NCI-H146 treated with DMSO at 0.1 percent for 48 hours (cell line): ENCODE measurements around the gene BOC.
"Not testable (repeated sequence)": the region's sequence is repeated elsewhere in the genome, so short reads cannot be mapped to it uniquely, and the experiment has no call there.

Experiments
- DNase-seq: peaks from one replicate; lab custom pipeline; 2025; ENCODE audit not compliant: unreplicated experiment; lab: John Stamatoyannopoulos, UW

BOC gene

GRCh38 chr3:113211330-113212149 lies at the start of gene BOC:
TSS of gene BOC (plus strand) at chr3:113211557. CDS start at chr3:113249803, 38,246 bp downstream.
- DNase-seq: no peak

GRCh38 chr3:113161661-113162060 lies 49.7 kb upstream of the BOC start:
- no peak for DNase-seq

- DNase-seq: no peak
Observed at GRCh38 chr3:113163152-113163551, 48.2 kb upstream of the BOC start.

GRCh38 chr3:113165841-113166240 lies 45.5 kb upstream of the BOC start:
- DNase-seq: no peak

GRCh38 chr3:113166357-113166718 lies 45.0 kb upstream of the BOC start:
- no peak for DNase-seq

GRCh38 chr3:113166719-113167492 lies 44.5 kb upstream of the BOC start:
- no peak for DNase-seq

- DNase-seq: no peak
Observed at GRCh38 chr3:113167825-113168801, 43.2 kb upstream of the BOC start.

GRCh38 chr3:113169891-113170452 lies 41.4 kb upstream of the BOC start:
- no peak for DNase-seq

- no peak for DNase-seq
Observed at GRCh38 chr3:113170771-113171170, 40.6 kb upstream of the BOC start.

- DNase-seq: not testable (repeated sequence)
Observed at GRCh38 chr3:113171675-113172300, 39.6 kb upstream of the BOC start.

GRCh38 chr3:113173102-113173501 lies 38.3 kb upstream of the BOC start:
- DNase-seq: no peak

- no peak for DNase-seq
Observed at GRCh38 chr3:113174304-113174703, 37.1 kb upstream of the BOC start.

- no peak for DNase-seq
Observed at GRCh38 chr3:113174801-113175485, 36.4 kb upstream of the BOC start.

- DNase-seq: no peak
Observed at GRCh38 chr3:113177526-113177925, 33.8 kb upstream of the BOC start.

GRCh38 chr3:113179235-113179824 lies 32.0 kb upstream of the BOC start:
- no peak for DNase-seq

- no peak for DNase-seq
Observed at GRCh38 chr3:113183748-113184661, 27.4 kb upstream of the BOC start.

- no peak for DNase-seq
Observed at GRCh38 chr3:113185194-113185835, 26.0 kb upstream of the BOC start.

GRCh38 chr3:113186566-113186965 lies 24.8 kb upstream of the BOC start:
- no peak for DNase-seq
